ACC112 (cell line): Measurements from ENCODE around the gene SCPEP1.

Source experiments
- H2AFZ ChIP-seq: fragments of 200-600 bp; sonication (generic); one replicate; pipeline ENCODE4 v1.6.0; 2017; ENCODE audit warnings: antibody characterized with exemption, low read length; ENCODE audit not compliant: unreplicated experiment
- H3K27ac ChIP-seq: fragments of 200-600 bp; sonication (generic); 2 replicates; pipeline ENCODE4 v1.5.1; 2014; ENCODE audit warnings: low read depth, mild to moderate bottlenecking, antibody characterized with exemption, low read length, moderate library complexity
- H3K27me3 ChIP-seq: fragments of 200-600 bp; sonication (generic); 2 replicates; pipeline ENCODE4 v1.6.1; 2014; ENCODE audit warnings: mild to moderate bottlenecking, antibody characterized with exemption, low read length, moderate library complexity, mixed read lengths; ENCODE audit not compliant: insufficient read depth
- H3K36me3 ChIP-seq: fragments of 200-600 bp; sonication (generic); 2 replicates; pipeline ENCODE4 v1.6.1; 2016; ENCODE audit warnings: mild to moderate bottlenecking, antibody characterized with exemption, low read length, moderate library complexity, mixed read lengths; ENCODE audit not compliant: insufficient read depth
- H3K4me1 ChIP-seq: fragments of 200-600 bp; sonication (generic); one replicate; pipeline ENCODE4 v1.6.1; 2016; ENCODE audit warnings: low read length, mixed read lengths; ENCODE audit not compliant: insufficient read depth, unreplicated experiment, control insufficient read depth
- H3K4me3 ChIP-seq: fragments of 200-600 bp; sonication (generic); 2 replicates; pipeline ENCODE4 v1.5.1; 2014; ENCODE audit warnings: mild to moderate bottlenecking, low read depth, low read length
- H3K79me2 ChIP-seq: fragments of 200-600 bp; sonication (generic); one replicate; pipeline ENCODE4 v1.6.0; 2016; ENCODE audit warnings: low read length; ENCODE audit not compliant: control insufficient read depth, unreplicated experiment, insufficient read depth

SCPEP1 gene

DNA sequence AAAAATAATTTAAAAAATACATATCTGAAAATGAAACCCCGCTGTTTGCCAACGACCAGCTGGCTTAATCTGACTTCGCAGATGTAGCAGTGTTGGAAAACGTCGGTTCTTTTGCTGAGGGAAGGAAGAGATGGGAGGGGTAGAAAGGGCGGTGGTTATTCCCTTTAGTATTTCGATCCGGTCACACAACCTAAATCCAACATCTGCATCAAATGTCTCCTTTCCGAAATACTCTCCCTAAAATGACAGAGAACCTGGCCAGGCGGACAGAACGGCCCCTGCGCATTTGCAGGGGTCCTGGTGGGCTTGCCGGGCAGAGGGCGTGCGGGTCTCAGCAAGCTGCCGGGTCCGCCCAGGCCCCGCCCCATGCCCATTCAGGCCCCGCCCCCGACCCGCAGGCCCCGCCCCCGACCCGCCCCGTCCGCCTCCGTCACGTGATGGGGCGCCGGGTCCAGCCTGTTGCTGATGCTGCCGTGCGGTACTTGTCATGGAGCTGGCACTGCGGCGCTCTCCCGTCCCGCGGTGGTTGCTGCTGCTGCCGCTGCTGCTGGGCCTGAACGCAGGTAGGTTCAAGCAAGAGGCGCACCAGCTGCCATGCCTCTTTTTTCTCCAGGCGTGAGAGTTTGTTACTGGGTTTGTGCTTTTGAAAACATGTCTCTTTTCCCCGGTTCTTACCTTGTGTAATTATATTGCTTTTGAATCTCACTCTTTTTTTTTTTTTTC is at the start of gene SCPEP1:
SCPEP1 (plus strand) TSS at position 459 of the 723 bp plus-strand sequence; CDS start at position 488, 29 bp downstream.
- peak within 1 kb of the TSS; percentile 95 for H2AFZ ChIP-seq
- H3K79me2 ChIP-seq: peaks cover 9% of the 10 kb centered on the region
- H3K4me1 ChIP-seq: peaks cover 7% of the 10 kb centered on the region
- H3K27me3 ChIP-seq: no peaks in the 10 kb centered on the region
- no peaks in the 10 kb centered on the region for H3K36me3 ChIP-seq
- H3K4me3 ChIP-seq: peak within 1 kb of the TSS; percentile 90
- no peak within 1 kb of the TSS for H3K27ac ChIP-seq

- Histone ChIP-seq H3K27ac (no peak overlapping the region), H3K4me3 (no peak overlapping the region), H3K36me3 (peaks cover 3% of the 10 kb centered on the region), H2AFZ (no peak overlapping the region), H3K4me1 (no peaks in the 10 kb centered on the region), H3K27me3 (no peaks in the 10 kb centered on the region), H3K79me2 (no peaks in the 10 kb centered on the region)
Observed at GRCh38 chr17:56928586-56928985, 49.3 kb upstream of the SCPEP1 start.

GRCh38 chr17:56929362-56929969 is 48.5 kb upstream of the SCPEP1 start:
- Histone ChIP-seq H3K27ac (no peak overlapping the region), H3K4me3 (no peak overlapping the region), H3K36me3 (peaks cover 10% of the 10 kb centered on the region)

GRCh38 chr17:56930739-56931337 is 47.1 kb upstream of the SCPEP1 start:
- no peaks in the 10 kb centered on the region for H3K4me1 ChIP-seq
- H3K27me3 ChIP-seq: no peaks in the 10 kb centered on the region
- H3K79me2 ChIP-seq: no peaks in the 10 kb centered on the region
- peaks cover 13% of the 10 kb centered on the region for H3K36me3 ChIP-seq
- H3K4me3 ChIP-seq: no peak overlapping the region
- H2AFZ ChIP-seq: no peak overlapping the region
- no peak overlapping the region for H3K27ac ChIP-seq

More at GRCh38 chr17:56929362-56929969, 48.5 kb upstream of the SCPEP1 start:
- Histone ChIP-seq H3K79me2 (no peaks in the 10 kb centered on the region), H3K27me3 (no peaks in the 10 kb centered on the region), H3K4me1 (no peaks in the 10 kb centered on the region), H2AFZ (no peak overlapping the region)

GRCh38 chr17:56933151-56933745 is 44.7 kb upstream of the SCPEP1 start:
- no peaks in the 10 kb centered on the region for H3K27me3 ChIP-seq
- no peak overlapping the region for H3K4me3 ChIP-seq
- H2AFZ ChIP-seq: no peak overlapping the region
- no peak overlapping the region for H3K27ac ChIP-seq
- H3K79me2 ChIP-seq: no peaks in the 10 kb centered on the region
- H3K4me1 ChIP-seq: peaks cover 9% of the 10 kb centered on the region
- peaks cover 28% of the 10 kb centered on the region for H3K36me3 ChIP-seq

GRCh38 chr17:56933868-56934267 is 44.1 kb upstream of the SCPEP1 start:
- Histone ChIP-seq H3K4me3 (no peak overlapping the region), H2AFZ (no peak overlapping the region), H3K36me3 (peaks cover 28% of the 10 kb centered on the region), H3K27me3 (no peaks in the 10 kb centered on the region), H3K4me1 (peaks cover 14% of the 10 kb centered on the region), H3K79me2 (no peaks in the 10 kb centered on the region), H3K27ac (no peak overlapping the region)

GRCh38 chr17:56934280-56934679 is 43.7 kb upstream of the SCPEP1 start:
- Histone ChIP-seq H3K27ac (no peak overlapping the region), H3K27me3 (no peaks in the 10 kb centered on the region), H3K36me3 (peaks cover 28% of the 10 kb centered on the region), H3K4me1 (peaks cover 14% of the 10 kb centered on the region), H2AFZ (no peak overlapping the region), H3K4me3 (no peak overlapping the region), H3K79me2 (no peaks in the 10 kb centered on the region)

- Histone ChIP-seq H3K4me3 (no peak overlapping the region), H3K27me3 (no peaks in the 10 kb centered on the region), H3K36me3 (peaks cover 28% of the 10 kb centered on the region), H2AFZ (no peak overlapping the region), H3K4me1 (peaks cover 14% of the 10 kb centered on the region), H3K27ac (no peak overlapping the region), H3K79me2 (no peaks in the 10 kb centered on the region)
Observed at GRCh38 chr17:56935461-56935860, 42.5 kb upstream of the SCPEP1 start.

DNA sequence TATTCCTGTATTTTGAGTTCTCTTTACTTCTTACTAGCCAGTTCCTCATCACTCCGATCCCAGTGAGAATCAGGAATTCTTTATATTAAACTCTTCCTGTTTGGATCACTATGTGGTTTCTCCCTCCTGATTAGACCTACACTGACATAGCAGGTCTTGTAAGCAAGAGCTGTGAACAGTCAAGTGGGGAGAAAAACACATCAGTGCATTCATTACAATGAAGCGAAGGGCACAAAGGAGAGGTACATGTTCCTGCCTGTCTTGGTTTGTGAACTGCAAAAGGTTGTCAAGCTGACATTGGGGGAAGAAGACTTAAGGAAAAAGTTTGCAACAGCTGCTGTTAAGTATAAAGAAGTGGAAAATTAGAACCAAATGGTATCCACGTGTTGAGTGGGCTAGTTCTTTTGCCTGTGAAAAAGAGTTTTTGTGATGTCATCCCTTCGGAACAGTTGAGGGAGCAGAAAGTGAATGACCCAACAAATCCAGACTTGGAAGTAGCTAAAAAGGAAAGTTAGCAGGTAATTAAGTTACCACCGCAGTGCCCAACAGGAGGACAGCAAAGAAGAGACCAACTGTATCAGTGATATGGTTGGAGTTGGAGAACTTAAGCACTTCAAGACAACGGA is 41.1 kb upstream of the SCPEP1 start:
- Histone ChIP-seq H3K27ac (no peak overlapping the region), H3K79me2 (no peaks in the 10 kb centered on the region), H2AFZ (no peak overlapping the region), H3K27me3 (no peaks in the 10 kb centered on the region), H3K4me1 (peaks cover 14% of the 10 kb centered on the region), H3K4me3 (no peak overlapping the region), H3K36me3 (peaks cover 25% of the 10 kb centered on the region; the same call in 1 of the 2 replicates)

DNA sequence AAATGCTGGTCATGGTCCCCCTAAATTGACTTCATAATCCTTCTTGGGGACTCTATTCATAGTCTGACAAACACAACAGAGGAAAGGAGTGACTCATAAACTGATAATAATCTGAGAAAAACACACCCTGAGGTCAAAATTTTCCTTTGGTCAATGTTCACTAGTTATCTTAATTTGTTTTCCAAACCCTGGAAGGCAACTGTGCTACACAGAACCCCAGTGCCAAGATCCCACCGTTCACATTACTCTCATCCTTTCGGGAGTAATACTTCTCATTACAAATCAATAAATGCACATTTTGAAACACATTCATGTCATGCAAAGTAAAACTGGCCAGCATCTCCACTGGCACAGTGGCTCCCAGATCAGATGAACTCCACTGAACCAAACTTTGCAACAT is 40.2 kb upstream of the SCPEP1 start:
- peak overlapping the region; percentile 11; the same call in 1 of the 2 replicates for H3K27ac ChIP-seq
- peak overlapping the region; percentile 13; the same call in 1 of the 2 replicates for H3K4me3 ChIP-seq
- H3K27me3 ChIP-seq: no peaks in the 10 kb centered on the region
- peaks cover 14% of the 10 kb centered on the region for H3K4me1 ChIP-seq
- H2AFZ ChIP-seq: no peak overlapping the region
- no peaks in the 10 kb centered on the region for H3K79me2 ChIP-seq
- H3K36me3 ChIP-seq: peaks cover 25% of the 10 kb centered on the region; the same call in 1 of the 2 replicates
